GM21423 (cell line): ENCODE data around the gene C1GALT1C1.

Experiments used
- ATAC-seq: cut with Tn5 transposase; IDR thresholded peaks from one replicate; pipeline ENCODE4 v1.9.1; 2021; ENCODE audit warnings: mild to moderate bottlenecking, moderate library complexity; ENCODE audit not compliant: unreplicated experiment

The C1GALT1C1 gene

GRCh38 chrX:120603707-120604360, 26.0 kb downstream of the C1GALT1C1 start, which contains the start of gene MCTS1:
MCTS1 (plus strand) TSS chrX:120604101; CDS start chrX:120604237, 136 bp downstream.
- peak; percentile 92 for ATAC-seq

DNA sequence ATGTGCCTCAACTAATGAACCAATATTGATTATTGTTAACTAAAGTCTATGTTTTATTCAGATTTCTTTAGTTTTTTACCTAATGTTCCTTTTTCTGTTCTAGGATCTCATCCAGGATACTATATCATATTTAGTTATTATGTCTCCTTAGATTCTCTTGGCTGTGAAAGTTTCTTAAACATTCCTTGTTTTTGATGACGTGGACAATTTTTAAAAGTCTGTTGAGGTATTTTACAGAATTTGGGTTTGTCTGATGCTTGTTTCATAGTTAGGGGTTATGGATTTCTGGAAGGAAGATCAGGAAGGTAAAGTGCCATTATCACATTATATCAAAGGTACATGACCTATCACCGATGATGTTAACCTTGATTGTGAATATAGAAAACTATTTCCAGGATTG, 44.2 kb downstream of the C1GALT1C1 start:
- no peak for ATAC-seq
